Mesothelial cell of epicardium (in vitro differentiated cells): ENCODE results near the gene ATP8B2. TPM values are rescaled to one million over a fixed set of nuclear protein-coding genes. Genes with fewer than 3 reads are reported as not detected.
"Not testable (repeated sequence)": the region's sequence is repeated elsewhere in the genome, so short reads cannot be mapped to it uniquely, and the experiment has no call there.

Source experiments
- DNase-seq, 2 experiments: peaks; one replicate each; pipeline ENCODE4 v3.0.0; 2021; ENCODE audit warnings: low spot score in 2 of 2; ENCODE audit not compliant: unreplicated experiment in 2 of 2
- H3K27ac Mint-ChIP-seq: 2 replicates; pipeline ENCODE4 v1.8.0; 2021; ENCODE audit warnings: mixed read lengths
- H3K27me3 Mint-ChIP-seq: 2 replicates; pipeline ENCODE4 v1.8.0; 2021; ENCODE audit warnings: low read depth, mixed read lengths
- H3K36me3 Mint-ChIP-seq: 2 replicates; pipeline ENCODE4 v1.8.0; 2021; ENCODE audit warnings: mixed read lengths
- H3K4me1 Mint-ChIP-seq: 2 replicates; pipeline ENCODE4 v1.8.0; 2021; ENCODE audit warnings: mixed read lengths
- H3K4me3 Mint-ChIP-seq: 2 replicates; pipeline ENCODE4 v1.8.0; 2021; ENCODE audit warnings: mild to moderate bottlenecking, moderate library complexity, mixed read lengths
- H3K9me3 Mint-ChIP-seq: 2 replicates; pipeline ENCODE4 v1.8.0; 2021; ENCODE audit warnings: mixed read lengths
- CTCF ChIP-seq: fragments of 200-600 bp; sonication (generic); IDR thresholded peaks from one replicate; pipeline ENCODE4 v1.5.0; 2021; ENCODE audit warnings: antibody characterized with exemption; ENCODE audit not compliant: unreplicated experiment
- total RNA-seq: library from RNA; stranded (reverse); gene quantifications from 3 replicates; pipeline ENCODE4 v1.2.1, GENCODE V29; 2021

The ATP8B2 gene
- total RNA-seq, 1 donor from 2014 or later, result 38.6 TPM

DNA sequence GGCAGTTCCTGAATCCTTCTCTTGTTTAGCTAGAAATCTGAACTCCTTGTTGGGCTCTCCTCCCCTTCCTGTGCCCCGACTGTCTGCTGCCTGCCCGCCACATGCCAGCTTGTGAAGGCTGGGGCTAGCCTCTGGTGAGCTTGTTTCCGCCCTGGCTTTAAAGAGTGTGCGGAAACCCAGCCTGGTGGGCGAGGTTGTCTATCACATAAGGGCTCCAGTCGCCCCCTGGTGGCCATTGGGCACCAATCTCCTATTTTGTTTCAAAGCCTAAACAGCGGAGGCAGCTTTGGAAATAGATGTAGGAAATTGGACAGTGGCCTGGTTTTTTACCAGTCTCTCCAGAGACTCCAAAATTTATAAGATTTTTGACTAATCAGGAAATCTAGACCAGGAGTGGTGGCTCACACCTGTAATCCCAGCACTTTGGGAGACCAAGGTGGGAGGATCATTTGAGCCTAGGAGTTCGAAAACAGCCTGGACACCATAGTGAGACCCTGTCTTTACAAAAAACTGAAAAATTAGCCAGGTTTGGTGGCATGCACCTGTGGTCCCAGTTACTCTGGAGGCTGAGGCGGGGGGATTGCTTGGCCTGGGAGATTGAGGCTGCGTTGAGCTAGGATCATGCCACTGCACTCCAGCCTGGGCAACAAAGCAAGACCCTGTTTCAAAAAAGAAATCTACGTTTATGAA lies 9.8 kb downstream of the ATP8B2 start:
- Mint-ChIP-seq H3K27ac (no peak overlapping the region), H3K27me3 (no peaks in the 10 kb centered on the region), H3K9me3 (no peaks in the 10 kb centered on the region), H3K4me3 (no peak overlapping the region), H3K4me1 (no peaks in the 10 kb centered on the region), H3K36me3 (peaks cover 46% of the 10 kb centered on the region)
- DNase-seq, result peak; percentile 57 to 81
- TF ChIP-seq CTCF, result peak; percentile 95

DNA sequence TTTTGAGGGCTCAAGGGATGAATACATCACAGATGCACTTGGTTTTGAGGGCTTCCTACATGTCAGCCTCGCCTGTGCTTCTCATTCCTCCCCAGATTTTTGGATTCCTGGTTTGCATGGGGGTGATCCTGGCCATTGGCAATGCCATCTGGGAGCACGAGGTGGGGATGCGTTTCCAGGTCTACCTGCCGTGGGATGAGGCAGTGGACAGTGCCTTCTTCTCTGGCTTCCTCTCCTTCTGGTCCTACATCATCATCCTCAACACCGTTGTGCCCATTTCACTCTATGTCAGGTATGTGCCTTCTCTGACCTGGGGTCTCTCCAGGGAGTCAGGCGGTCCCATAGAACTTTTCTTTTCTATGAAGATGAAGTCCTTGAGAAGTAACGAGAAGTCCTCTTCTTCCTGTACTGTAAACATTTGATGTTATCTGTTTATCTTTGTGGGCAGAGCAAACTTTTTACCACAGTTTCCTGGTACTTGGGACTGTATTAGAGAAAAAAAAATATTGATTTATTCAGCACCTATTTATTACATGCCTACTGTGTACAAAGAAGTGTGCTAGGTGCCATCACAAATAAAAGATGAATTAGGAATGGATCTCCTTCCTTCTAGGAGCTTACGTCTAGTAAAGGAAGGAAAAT lies 12.0 kb downstream of the ATP8B2 start:
- H3K36me3 Mint-ChIP-seq, result peaks cover 44% of the 10 kb centered on the region
- no peaks in the 10 kb centered on the region for H3K4me1 Mint-ChIP-seq
- no peak overlapping the region for H3K27ac Mint-ChIP-seq
- TF ChIP-seq CTCF, result no peak
- H3K4me3 Mint-ChIP-seq, result no peak overlapping the region
- H3K9me3 Mint-ChIP-seq, result no peaks in the 10 kb centered on the region
- no peaks in the 10 kb centered on the region for H3K27me3 Mint-ChIP-seq
- DNase-seq, result no peak

GRCh38 chr1:154338875-154339274 lies 13.6 kb downstream of the ATP8B2 start:
- Mint-ChIP-seq H3K27me3 (no peaks in the 10 kb centered on the region), H3K4me3 (no peak overlapping the region), H3K36me3 (peaks cover 53% of the 10 kb centered on the region), H3K27ac (no peak overlapping the region), H3K9me3 (no peaks in the 10 kb centered on the region), H3K4me1 (no peaks in the 10 kb centered on the region)
- no peak for DNase-seq
- no peak for TF ChIP-seq CTCF

GRCh38 chr1:154341366-154341765 lies 16.0 kb downstream of the ATP8B2 start:
- not testable (repeated sequence) for H3K4me1 Mint-ChIP-seq, DNase-seq, H3K27ac Mint-ChIP-seq, H3K9me3 Mint-ChIP-seq, H3K27me3 Mint-ChIP-seq, H3K4me3 Mint-ChIP-seq
- H3K36me3 Mint-ChIP-seq, result peaks cover 62% of the 10 kb centered on the region

DNA sequence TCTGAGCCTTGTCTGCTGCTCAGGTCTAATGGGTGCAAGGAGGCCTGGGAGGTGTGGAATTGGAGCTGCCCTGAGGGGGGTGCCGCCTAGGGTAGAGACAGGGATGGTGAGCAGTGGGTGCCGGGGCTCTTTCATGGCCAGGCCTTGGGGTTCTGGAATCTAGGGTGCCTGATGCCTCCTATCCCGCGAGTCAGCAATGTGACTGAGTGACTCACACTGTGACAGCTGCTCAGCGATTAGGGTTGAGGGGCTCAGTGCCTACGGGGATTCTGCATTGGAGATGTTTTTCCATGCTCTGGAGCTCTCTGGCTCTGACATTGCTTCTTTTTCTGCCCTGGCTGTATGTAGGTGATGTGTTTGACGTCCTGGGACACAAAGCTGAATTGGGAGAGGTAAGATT lies 16.8 kb downstream of the ATP8B2 start:
- Mint-ChIP-seq H3K36me3 (peaks cover 66% of the 10 kb centered on the region), H3K4me1 (no peaks in the 10 kb centered on the region), H3K4me3 (no peak overlapping the region), H3K27me3 (no peaks in the 10 kb centered on the region), H3K27ac (no peak overlapping the region), H3K9me3 (no peaks in the 10 kb centered on the region)
- TF ChIP-seq CTCF, result no peak
- DNase-seq, result no peak

- Mint-ChIP-seq H3K9me3 (no peaks in the 10 kb centered on the region), H3K27ac (no peak overlapping the region), H3K4me3 (no peak overlapping the region), H3K27me3 (no peaks in the 10 kb centered on the region), H3K36me3 (peaks cover 62% of the 10 kb centered on the region), H3K4me1 (no peaks in the 10 kb centered on the region)
- no peak for DNase-seq
- TF ChIP-seq CTCF, result no peak
Observed at GRCh38 chr1:154342836-154343472, 17.6 kb downstream of the ATP8B2 start.
